ENCODE results near the gene EEIG2. TPM values are rescaled to one million over a fixed set of nuclear protein-coding genes. Genes with fewer than 3 reads are reported as not detected.

EEIG2 gene
- polyA plus RNA-seq, 3 donors = 1.8 to 17.5 (median 4.1) TPM

- H3K27ac ChIP-seq (ENCODE audit: low read depth, low read length) = no peak overlapping the region
These were observed 46.6 kb downstream of the EEIG2 start for GRCh38 chr1:108606478-108606877.

GRCh38 chr1:108609483-108610049 lies 49.7 kb downstream of the EEIG2 start:
- WGBS, 3 donors = 45 to 75% (median 57%) methylated on average over 11 of the region's 11 CpGs
- H3K27ac ChIP-seq (ENCODE audit: low read depth, low read length) = no peak overlapping the region

Other genes with a start within 250 kb of the EEIG2 start
- gene NBPF6, start 109.8 kb upstream of the EEIG2 start, polyA plus RNA-seq = not detected
- gene HENMT1, start 101.0 kb downstream of the EEIG2 start, polyA plus RNA-seq = 1 to 10 TPM; 1.6 to 7.2 (median 5.4) TPM
- gene PRPF38B, start 132.2 kb downstream of the EEIG2 start, polyA plus RNA-seq = 10 to 100 TPM; 19.3 to 22.9 (median 21.7) TPM
- gene FNDC7, start 152.8 kb downstream of the EEIG2 start, polyA plus RNA-seq = not detected
- gene STXBP3, start 186.6 kb downstream of the EEIG2 start, polyA plus RNA-seq = 10 to 100 TPM; 15.9 to 27.4 (median 19.2) TPM

All from adipose tissue (tissue), 3 donors.